Erythroblast (primary cell): Measurements from ENCODE around the gene RBM38.

Experiments used
- GATA1 ChIP-seq: IDR thresholded peaks from 2 replicates; pipeline ENCODE4 v1.6.1; 2011; ENCODE audit warnings: low read depth, mild to moderate bottlenecking, control low read depth, low read length, moderate library complexity
- POLR2A ChIP-seq: IDR thresholded peaks from 2 replicates; pipeline ENCODE4 v1.6.1; 2011; ENCODE audit warnings: mild to moderate bottlenecking, low read length

- TF ChIP-seq POLR2A = no peak
- TF ChIP-seq GATA1 = no peak
Observed at GRCh38 chr20:57346477-57346876, 44.7 kb upstream of the RBM38 start.
